Measurements from ENCODE around the gene ASB16. TPM values are rescaled to one million over a fixed set of nuclear protein-coding genes. Genes with fewer than 3 reads are reported as not detected.

Gene ASB16
- polyA plus RNA-seq, 4 donors: 0.15 to 2.5 TPM; not detected in 2

- no peak for DNase-seq
- Histone ChIP-seq H3K27ac (ENCODE audit: low read depth in 1 of 3, low read length in 2 of 3) (peak overlapping the region in 1 of 3 donors; percentile 40), H3K36me3 (ENCODE audit: control insufficient read depth in 3 of 3, insufficient read depth in 2 of 3, low read depth in 1 of 3, low read length in 3 of 3) (peaks cover 7 to 70% (median 22%) of the 10 kb centered on the region in 3 donors), H3K4me1 (ENCODE audit: control insufficient read depth in 3 of 3, insufficient read depth in 2 of 3, low read depth in 1 of 3, low read length in 2 of 3) (peaks cover 0 to 26% (median 8%) of the 10 kb centered on the region in 3 donors), H3K4me3 (ENCODE audit: low read depth in 1 of 3, low read length in 3 of 3) (no peak overlapping the region), H3K9me3 (ENCODE audit: control insufficient read depth in 2 of 2, insufficient read depth in 1 of 2, low read depth in 1 of 2, low read length in 1 of 2) (no peaks in the 10 kb centered on the region), H3K27me3 (ENCODE audit: control insufficient read depth in 3 of 3, insufficient read depth in 3 of 3, low read length in 3 of 3) (no peaks in the 10 kb centered on the region)
- FAIRE-seq: no peak
- 70 to 79% (median 77%) methylated on average over 5 of the region's 5 CpGs for WGBS, 3 donors
Observed at GRCh38 chr17:44191369-44191768, 20.9 kb downstream of the ASB16 start.

DNA sequence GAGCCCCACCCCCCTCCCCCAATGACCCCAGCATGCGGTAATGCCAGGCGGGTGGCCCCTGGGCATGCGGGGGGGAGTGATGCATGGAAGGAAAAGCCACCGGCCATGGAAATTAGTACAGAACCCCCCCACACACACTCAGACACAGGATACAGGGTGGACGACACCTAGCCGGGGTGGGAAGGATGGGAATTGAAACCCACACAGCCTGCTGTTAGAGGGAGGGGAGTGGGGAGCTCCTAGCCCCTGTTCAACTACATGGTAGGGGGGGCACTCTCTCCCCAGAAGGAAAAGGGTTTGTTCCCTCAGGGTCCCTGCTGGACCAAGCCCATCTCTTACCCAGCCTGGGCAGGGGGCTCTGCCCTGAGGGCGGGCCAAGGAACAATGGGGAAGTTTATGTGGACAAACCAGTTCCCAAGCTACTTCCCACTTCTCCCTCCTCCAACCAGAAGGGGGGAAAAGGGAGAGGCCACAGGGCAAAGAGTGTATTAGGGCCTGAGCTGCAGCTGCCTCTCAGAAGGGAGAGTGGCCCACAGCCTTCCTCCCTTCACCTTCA, 21.5 kb downstream of the ASB16 start:
- no peak for FAIRE-seq
- Histone ChIP-seq H3K27ac (ENCODE audit: low read depth in 1 of 3, low read length in 2 of 3) (peak overlapping the region in 2 of 3 donors; percentile 40 to 61), H3K9me3 (ENCODE audit: control insufficient read depth in 2 of 2, insufficient read depth in 1 of 2, low read depth in 1 of 2, low read length in 1 of 2) (no peaks in the 10 kb centered on the region), H3K4me1 (ENCODE audit: control insufficient read depth in 3 of 3, insufficient read depth in 2 of 3, low read depth in 1 of 3, low read length in 2 of 3) (peaks cover 0 to 26% (median 8%) of the 10 kb centered on the region in 3 donors), H3K4me3 (ENCODE audit: low read depth in 1 of 3, low read length in 3 of 3) (no peak overlapping the region), H3K27me3 (ENCODE audit: control insufficient read depth in 3 of 3, insufficient read depth in 3 of 3, low read length in 3 of 3) (no peaks in the 10 kb centered on the region), H3K36me3 (ENCODE audit: control insufficient read depth in 3 of 3, insufficient read depth in 2 of 3, low read depth in 1 of 3, low read length in 3 of 3) (peaks cover 8 to 77% (median 22%) of the 10 kb centered on the region in 3 donors)
- peak; percentile 62 to 65 for DNase-seq
- 55 to 60% (median 58%) methylated on average over 7 of the region's 7 CpGs for WGBS, 3 donors

DNA sequence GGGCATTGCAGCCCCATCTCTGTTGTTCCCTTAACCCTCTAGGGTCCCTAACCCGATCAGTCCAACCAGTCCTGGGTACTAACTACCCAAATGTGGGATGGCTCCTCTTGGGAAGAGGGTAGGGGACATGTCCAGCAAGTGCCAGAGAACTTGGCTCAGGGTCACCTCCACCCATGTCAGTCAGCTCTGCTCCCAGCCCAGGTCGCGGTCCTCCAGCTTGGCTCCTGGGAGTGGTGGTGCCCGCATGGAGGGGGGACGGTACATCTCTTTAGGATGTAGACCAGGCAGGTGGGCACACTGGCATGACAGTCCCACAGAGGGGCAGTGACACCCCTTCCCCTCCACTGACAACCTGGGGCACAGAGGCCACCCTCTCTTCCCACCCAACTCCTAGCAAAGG, 22.2 kb downstream of the ASB16 start:
- Histone ChIP-seq H3K36me3 (ENCODE audit: control insufficient read depth in 3 of 3, insufficient read depth in 2 of 3, low read depth in 1 of 3, low read length in 3 of 3) (peaks cover 15 to 83% (median 22%) of the 10 kb centered on the region in 3 donors), H3K27ac (ENCODE audit: low read depth in 1 of 3, low read length in 2 of 3) (peak overlapping the region; percentile 9 to 61 (median 45)), H3K9me3 (ENCODE audit: control insufficient read depth in 2 of 2, insufficient read depth in 1 of 2, low read depth in 1 of 2, low read length in 1 of 2) (no peaks in the 10 kb centered on the region), H3K27me3 (ENCODE audit: control insufficient read depth in 3 of 3, insufficient read depth in 3 of 3, low read length in 3 of 3) (no peaks in the 10 kb centered on the region), H3K4me1 (ENCODE audit: control insufficient read depth in 3 of 3, insufficient read depth in 2 of 3, low read depth in 1 of 3, low read length in 2 of 3) (peaks cover 0 to 30% (median 4%) of the 10 kb centered on the region in 3 donors), H3K4me3 (ENCODE audit: low read depth in 1 of 3, low read length in 3 of 3) (no peak overlapping the region)
- DNase-seq (no peak), FAIRE-seq (no peak)
- 79 to 86% (median 85%) methylated on average over 5 of the region's 5 CpGs for WGBS, 3 donors

GRCh38 chr17:44193326-44194084, 23.0 kb downstream of the ASB16 start:
- Histone ChIP-seq H3K4me3 (ENCODE audit: low read depth in 1 of 3, low read length in 3 of 3) (no peak overlapping the region), H3K4me1 (ENCODE audit: control insufficient read depth in 3 of 3, insufficient read depth in 2 of 3, low read depth in 1 of 3, low read length in 2 of 3) (peaks cover 0 to 31% (median 3%) of the 10 kb centered on the region in 3 donors), H3K36me3 (ENCODE audit: control insufficient read depth in 3 of 3, insufficient read depth in 2 of 3, low read depth in 1 of 3, low read length in 3 of 3) (peaks cover 15 to 83% (median 22%) of the 10 kb centered on the region in 3 donors), H3K9me3 (ENCODE audit: control insufficient read depth in 2 of 2, insufficient read depth in 1 of 2, low read depth in 1 of 2, low read length in 1 of 2) (no peaks in the 10 kb centered on the region), H3K27me3 (ENCODE audit: control insufficient read depth in 3 of 3, insufficient read depth in 3 of 3, low read length in 3 of 3) (no peaks in the 10 kb centered on the region), H3K27ac (ENCODE audit: low read depth in 1 of 3, low read length in 2 of 3) (peak overlapping the region in 1 of 3 donors; percentile 9)
- 86 to 91% (median 89%) methylated on average over 13 to 14 of the region's 14 CpGs for WGBS, 3 donors
- no peak for DNase-seq
- no peak for FAIRE-seq

DNA sequence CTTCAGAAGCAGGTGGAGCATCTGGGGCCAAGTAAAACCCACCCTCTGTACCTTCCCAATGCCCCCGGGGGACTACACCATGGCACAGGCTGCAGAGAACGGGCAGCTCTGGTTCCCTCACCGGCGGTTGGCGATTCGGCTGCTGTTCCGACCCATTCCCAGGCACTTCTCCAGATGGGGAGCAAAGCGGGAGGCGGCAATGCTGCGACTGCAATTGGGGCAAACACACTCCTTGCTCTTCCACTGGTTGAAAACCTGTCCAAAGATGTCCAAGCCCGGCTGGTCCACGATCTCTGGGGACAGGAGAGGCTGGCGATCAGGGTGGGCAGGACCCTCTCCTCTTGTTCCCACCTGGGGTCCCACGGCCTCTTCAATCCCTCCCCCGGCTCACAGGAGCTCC, 26.6 kb downstream of the ASB16 start:
- FAIRE-seq: no peak
- no peak overlapping the region for H3K4me3 ChIP-seq (ENCODE audit: low read depth in 1 of 3, low read length in 3 of 3)
- H3K9me3 ChIP-seq (ENCODE audit: control insufficient read depth in 2 of 2, insufficient read depth in 1 of 2, low read depth in 1 of 2, low read length in 1 of 2): no peaks in the 10 kb centered on the region
- H3K36me3 ChIP-seq (ENCODE audit: control insufficient read depth in 3 of 3, insufficient read depth in 2 of 3, low read depth in 1 of 3, low read length in 3 of 3): peaks cover 11 to 54% (median 22%) of the 10 kb centered on the region in 3 donors
- peaks cover 0 to 34% (median 3%) of the 10 kb centered on the region in 3 donors for H3K4me1 ChIP-seq (ENCODE audit: control insufficient read depth in 3 of 3, insufficient read depth in 2 of 3, low read depth in 1 of 3, low read length in 2 of 3)
- no peak for DNase-seq
- WGBS, 3 donors: 93 to 96% (median 93%) methylated on average over 15 of the region's 15 CpGs
- H3K27me3 ChIP-seq (ENCODE audit: control insufficient read depth in 3 of 3, insufficient read depth in 3 of 3, low read length in 3 of 3): no peaks in the 10 kb centered on the region
- H3K27ac ChIP-seq (ENCODE audit: low read depth in 1 of 3, low read length in 2 of 3): no peak overlapping the region

- H3K9me3 ChIP-seq (ENCODE audit: control insufficient read depth in 2 of 2, insufficient read depth in 1 of 2, low read depth in 1 of 2, low read length in 1 of 2): no peaks in the 10 kb centered on the region
- peak overlapping the region; percentile 92 to 96 (median 94) for H3K27ac ChIP-seq (ENCODE audit: low read depth in 1 of 3, low read length in 2 of 3)
- DNase-seq (peak in 1 of 2 donors; percentile 48), FAIRE-seq (no peak)
- H3K27me3 ChIP-seq (ENCODE audit: control insufficient read depth in 3 of 3, insufficient read depth in 3 of 3, low read length in 3 of 3): no peaks in the 10 kb centered on the region
- peaks cover 11 to 44% (median 22%) of the 10 kb centered on the region in 3 donors for H3K36me3 ChIP-seq (ENCODE audit: control insufficient read depth in 3 of 3, insufficient read depth in 2 of 3, low read depth in 1 of 3, low read length in 3 of 3)
- 52 to 59% (median 55%) methylated on average over 11 of the region's 11 CpGs for WGBS, 3 donors
- peak overlapping the region; percentile 75 to 96 (median 84) for H3K4me3 ChIP-seq (ENCODE audit: low read depth in 1 of 3, low read length in 3 of 3)
- H3K4me1 ChIP-seq (ENCODE audit: control insufficient read depth in 3 of 3, insufficient read depth in 2 of 3, low read depth in 1 of 3, low read length in 2 of 3): peaks cover 0 to 24% (median 3%) of the 10 kb centered on the region in 3 donors
Observed at GRCh38 chr17:44197980-44198720, 27.6 kb downstream of the ASB16 start.

DNA sequence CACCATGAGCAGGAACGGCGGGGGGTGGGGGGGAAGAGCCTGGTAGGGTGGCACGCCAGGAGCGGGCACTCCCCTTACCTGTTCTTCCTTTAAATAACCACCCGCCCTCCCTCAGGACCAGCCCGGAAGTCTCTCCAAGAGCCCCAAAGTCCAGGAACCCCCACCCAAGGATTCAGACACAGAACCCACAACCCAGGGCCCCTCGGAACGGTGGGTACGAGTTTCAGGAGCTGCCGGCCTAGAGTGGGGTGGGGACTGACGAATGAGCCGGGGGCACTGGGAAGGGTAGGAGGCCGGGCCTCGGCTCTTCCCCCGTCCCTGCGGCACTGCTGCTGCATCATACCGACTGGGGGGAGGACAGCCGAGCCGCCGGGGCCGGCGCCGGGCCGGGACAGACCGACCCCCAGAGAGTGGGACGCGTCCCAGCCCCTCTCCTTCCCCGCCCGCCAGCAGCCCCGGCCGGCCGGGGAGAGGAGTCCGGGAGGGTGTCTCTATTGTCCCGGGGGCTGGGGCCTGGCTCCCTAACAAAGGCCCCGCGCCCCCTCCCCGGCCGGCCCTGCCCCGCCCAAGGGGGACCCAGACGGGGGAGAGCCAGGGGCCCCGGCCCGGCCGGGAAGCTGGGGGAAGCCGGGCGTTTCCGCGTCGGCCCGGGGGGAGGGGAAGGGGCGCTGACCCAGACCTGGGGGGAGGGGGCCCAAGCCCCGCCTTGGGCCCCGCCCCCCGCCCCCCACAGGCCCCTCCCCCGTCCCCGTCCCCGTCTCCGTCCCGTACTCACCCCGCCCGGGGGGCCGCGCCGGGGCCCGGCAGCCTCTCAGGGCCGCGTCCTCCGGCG, 28.4 kb downstream of the ASB16 start:
- Histone ChIP-seq H3K4me3 (ENCODE audit: low read depth in 1 of 3, low read length in 3 of 3) (peak overlapping the region; percentile 75 to 96 (median 84)), H3K27ac (ENCODE audit: low read depth in 1 of 3, low read length in 2 of 3) (peak overlapping the region; percentile 92 to 96 (median 94)), H3K36me3 (ENCODE audit: control insufficient read depth in 3 of 3, insufficient read depth in 2 of 3, low read depth in 1 of 3, low read length in 3 of 3) (peaks cover 11 to 36% (median 19%) of the 10 kb centered on the region in 3 donors), H3K4me1 (ENCODE audit: control insufficient read depth in 3 of 3, insufficient read depth in 2 of 3, low read depth in 1 of 3, low read length in 2 of 3) (peaks cover 0 to 22% (median 3%) of the 10 kb centered on the region in 3 donors), H3K27me3 (ENCODE audit: control insufficient read depth in 3 of 3, insufficient read depth in 3 of 3, low read length in 3 of 3) (no peaks in the 10 kb centered on the region), H3K9me3 (ENCODE audit: control insufficient read depth in 2 of 2, insufficient read depth in 1 of 2, low read depth in 1 of 2, low read length in 1 of 2) (no peaks in the 10 kb centered on the region)
- FAIRE-seq (no peak), DNase-seq (peak; percentile 60 to 80)
- WGBS, 3 donors: 1% methylated on average over 25 to 61 of the region's 68 CpGs
